HCT116 (cell line): ENCODE data around the gene GAK. TPM values are rescaled to one million over a fixed set of nuclear protein-coding genes. Genes with fewer than 3 reads are reported as not detected.

ENCODE experiments used
- ATAC-seq: fragments of 200-7000 bp; cut with Tn5 transposase; 2 replicates; pipeline ENCODE4 v1.9.1; 2020; ENCODE audit warnings: mild to moderate bottlenecking, moderate library complexity
- BruUV-seq: library from RNA; stranded (reverse); fragments of 400-500 nt; replicated peaks from 2 replicates; lab custom pipeline; 2021; lab: Mats Ljungman, UMichigan
- CTCF ChIA-PET: fragments of 300-600 bp; sonication (Branson Sonifier 250); formaldehyde crosslinking; loops from one replicate; lab custom pipeline; 2021; ENCODE audit warnings: antibody characterized with exemption; lab: Charles Lee
- POLR2A ChIA-PET: fragments of 300-600, 350-600 bp; sonication (Branson Sonifier 250); formaldehyde crosslinking; loops from one replicate; lab custom pipeline; 2021; ENCODE audit warnings: antibody characterized with exemption; lab: Charles Lee
- RAD21 ChIA-PET, 2 experiments: fragments of 300-600 bp; sonication (Branson Sonifier 250); formaldehyde crosslinking; loops; one replicate each; lab custom pipeline; 2023; ENCODE audit warnings: low total read pairs in 2 of 2; ENCODE audit not compliant: uncharacterized antibody in 2 of 2, unreplicated experiment in 2 of 2, low non-redundant PET in 1 of 2; lab: Charles Lee
- DNase-seq: peaks from one replicate; pipeline ENCODE4 v3.0.0-alpha.2; 2010; ENCODE audit warnings: low read depth, low spot score
- H2AFZ ChIP-seq: fragments of 200-600 bp; shearing (Covaris generic), sonication (generic); 2 replicates; pipeline ENCODE4 v1.6.1; 2017; ENCODE audit warnings: low read depth, mixed run types, mixed read lengths, antibody characterized with exemption, low read length; ENCODE audit not compliant: poor library complexity, severe bottlenecking
- H3K27ac ChIP-seq: 2 replicates; pipeline ENCODE4 v1.5.1; 2012; ENCODE audit warnings: low read depth, low read length
- H3K27me3 ChIP-seq: fragments of 200-600 bp; sonication (generic); 2 replicates; pipeline ENCODE4 v1.6.1; 2016; ENCODE audit warnings: mixed run types, low read length, mixed read lengths; ENCODE audit not compliant: insufficient read depth
- H3K36me3 ChIP-seq, 2 experiments: fragments of 200-500 bp in 1 of 2; fragments of 200-600 bp in 1 of 2; sonication (Bioruptor generic) in 1 of 2; sonication (generic) in 1 of 2; 2 replicates each; pipeline versions ENCODE4 v1.5.1 to v1.6.1; 2014 to 2016; ENCODE audit warnings: low read length in 2 of 2, inconsistent platforms in 1 of 2, mixed read lengths in 1 of 2, mixed run types in 1 of 2; ENCODE audit not compliant: insufficient read depth in 2 of 2, control insufficient read depth in 1 of 2
- H3K4me1 ChIP-seq, 2 experiments: fragments of 200-600 bp in 1 of 2; sonication (generic) in 1 of 2; 2 replicates each; pipeline versions ENCODE4 v1.5.1 to v1.6.1; 2012 to 2017; ENCODE audit warnings: low read length in 2 of 2, inconsistent platforms in 1 of 2, mild to moderate bottlenecking in 1 of 2, mixed read lengths in 1 of 2, mixed run types in 1 of 2, moderate library complexity in 1 of 2; ENCODE audit not compliant: insufficient read depth in 2 of 2, control insufficient read depth in 1 of 2
- H3K4me2 ChIP-seq: fragments of 200-600 bp; sonication (generic); 2 replicates; pipeline ENCODE4 v1.6.1; 2017; ENCODE audit warnings: mixed run types, low read length, mixed read lengths
- H3K4me3 ChIP-seq, 2 experiments: fragments of 200-600 bp in 1 of 2; sonication (generic) in 1 of 2; replicated peaks in 1 of 2; 2 replicates each; pipeline ENCODE4 v1.5.1; 2011 to 2016; ENCODE audit warnings: low read length in 2 of 2, control low read depth in 1 of 2, low read depth in 1 of 2, mild to moderate bottlenecking in 1 of 2, mixed read lengths in 1 of 2, mixed run types in 1 of 2
- H3K79me2 ChIP-seq: fragments of 200-600 bp; sonication (generic); 2 replicates; pipeline ENCODE4 v1.6.1; 2017; ENCODE audit warnings: mild to moderate bottlenecking, mixed run types, low read length, moderate library complexity, mixed read lengths; ENCODE audit not compliant: insufficient read depth
- H3K9ac ChIP-seq: fragments of 200-600 bp; sonication (generic); 2 replicates; pipeline ENCODE4 v1.6.1; 2016; ENCODE audit warnings: low read length, mixed read lengths
- H3K9me2 ChIP-seq: fragments of 200-600 bp; sonication (generic), shearing (Covaris generic); 2 replicates; pipeline ENCODE4 v1.6.1; 2017; ENCODE audit warnings: mixed run types, mild to moderate bottlenecking, moderate library complexity; ENCODE audit not compliant: insufficient read depth
- H3K9me3 ChIP-seq, 2 experiments: fragments of 200-500 bp in 1 of 2; fragments of 200-600 bp in 1 of 2; sonication (Bioruptor generic) in 1 of 2; sonication (generic) in 1 of 2; 2 replicates each; pipeline ENCODE4 v1.6.1; 2014 to 2017; ENCODE audit warnings: low read length in 2 of 2, mixed read lengths in 2 of 2, inconsistent platforms in 1 of 2, low read depth in 1 of 2, mild to moderate bottlenecking in 1 of 2, mixed run types in 1 of 2, moderate library complexity in 1 of 2; ENCODE audit not compliant: control insufficient read depth in 1 of 2, insufficient read depth in 1 of 2
- H4K20me1 ChIP-seq: fragments of 200-600 bp; sonication (generic), shearing (Covaris generic); 2 replicates; pipeline ENCODE4 v1.6.1; 2017; ENCODE audit warnings: mixed run types, mild to moderate bottlenecking, moderate library complexity; ENCODE audit not compliant: insufficient read depth
- EZH2 ChIP-seq: fragments of 200-600 bp; sonication (generic); IDR thresholded peaks from 2 replicates; pipeline ENCODE4 v1.6.1; 2017; ENCODE audit warnings: antibody characterized with exemption, mixed run types
- ZFX ChIP-seq: fragments of 450-650 bp; IDR thresholded peaks from 2 replicates; pipeline ENCODE4 v1.6.1; 2017
- ZNF274 ChIP-seq: fragments of 200-500 bp; sonication (Bioruptor generic); IDR thresholded peaks from 2 replicates; pipeline ENCODE4 v1.6.1; 2014; ENCODE audit warnings: mild to moderate bottlenecking, low read depth, low read length, inconsistent platforms
- intact Hi-C: fragments of 100-400 bp; cut with micrococcal nuclease; formaldehyde crosslinking; loops from 2 replicates; pipeline ENCODE4 v1.10.0; 2022
- total RNA-seq: library from RNA; stranded (reverse); gene quantifications from one replicate; pipeline ENCODE4 v1.2.1, GENCODE V29; 2021; ENCODE audit not compliant: unreplicated experiment

Gene GAK
- total RNA-seq, 1 experiment from 2014 or later, result 123 TPM

DNA sequence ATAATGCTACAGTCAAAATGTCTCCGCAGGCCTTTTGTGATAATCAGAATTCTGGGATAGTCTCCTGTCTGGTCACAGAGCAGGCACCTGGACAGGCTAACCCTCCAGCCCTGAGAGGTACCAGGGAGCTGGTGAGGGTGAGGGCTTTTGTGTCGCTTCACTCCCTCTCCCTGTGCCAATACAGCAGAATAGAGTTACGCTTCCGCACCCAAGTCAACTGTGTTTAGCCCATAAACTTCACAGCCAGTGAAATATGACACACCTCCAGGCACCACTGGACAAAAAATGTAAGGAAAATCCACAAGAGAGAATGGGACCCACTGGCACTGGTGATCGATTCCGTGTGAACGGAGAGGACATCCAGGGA is 1.3 kb downstream of the GAK start:
- intact Hi-C loops, result no loop called here
- no peaks in the 10 kb centered on the region for H3K9me3 ChIP-seq
- ATAC-seq (no peak), DNase-seq (no peak)
- peak overlapping the region; percentile 91 to 98 for H3K4me3 ChIP-seq
- no peaks in the 10 kb centered on the region for H3K9me2 ChIP-seq
- no peaks in the 10 kb centered on the region for H4K20me1 ChIP-seq
- peaks cover 6 to 14% of the 10 kb centered on the region in 2 experiments; a peak in 3 of 4 replicates for H3K4me1 ChIP-seq
- H3K27ac ChIP-seq, result peak overlapping the region; percentile 84; the same call in 1 of the 2 replicates
- H2AFZ ChIP-seq, result no peak overlapping the region
- peak overlapping the region; percentile 99 for H3K9ac ChIP-seq
- ChIA-PET POLR2A (no interaction called here), RAD21 (no interaction called here), CTCF (no interaction called here)
- H3K36me3 ChIP-seq, result no peaks in the 10 kb centered on the region
- TF ChIP-seq EZH2 (no peak), ZNF274 (no peak)
- H3K4me2 ChIP-seq, result peak overlapping the region; percentile 100
- BruUV-seq, result TSS peak; percentile 82
- H3K79me2 ChIP-seq, result peaks cover 63% of the 10 kb centered on the region
- no peaks in the 10 kb centered on the region for H3K27me3 ChIP-seq

DNA sequence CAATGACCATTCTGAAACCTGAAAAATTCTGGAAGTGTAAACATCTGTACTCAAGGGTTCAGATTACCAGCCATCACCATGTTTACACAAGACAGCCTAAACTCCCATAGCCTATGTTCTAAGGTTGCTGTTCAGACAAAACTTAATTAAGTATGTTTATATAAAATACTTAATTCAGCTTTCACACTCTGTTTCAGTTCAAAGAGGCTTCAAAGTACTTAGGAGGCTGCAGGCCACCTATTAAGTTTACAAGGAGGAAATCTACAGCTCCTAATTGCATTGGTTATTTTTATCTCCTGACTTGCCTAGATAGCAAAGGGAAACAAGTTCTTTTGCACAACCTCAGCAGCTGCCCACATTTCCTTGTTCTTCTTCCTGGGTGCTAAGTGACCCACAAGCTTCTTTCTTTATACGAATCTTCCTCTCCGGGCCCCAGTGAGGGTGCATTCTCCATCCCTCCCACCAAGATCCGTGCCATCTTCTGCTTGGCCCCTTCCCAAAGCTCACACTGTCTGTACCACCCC is 2.0 kb downstream of the GAK start:
- DNase-seq, result no peak
- no peaks in the 10 kb centered on the region for H4K20me1 ChIP-seq

More for the DNA sequence above, 2.0 kb downstream of the GAK start:
- ATAC-seq, result no peak
- no peak overlapping the region for H2AFZ ChIP-seq
- intact Hi-C loops, result no loop called here
- ChIA-PET POLR2A (no interaction called here), RAD21 (no interaction called here), CTCF (no interaction called here)
- no peak overlapping the region for H3K9ac ChIP-seq
- H3K4me2 ChIP-seq, result peak overlapping the region; percentile 100; the same call in 1 of the 2 replicates
- H3K9me2 ChIP-seq, result no peaks in the 10 kb centered on the region
- H3K27ac ChIP-seq, result no peak overlapping the region
- no peaks in the 10 kb centered on the region for H3K36me3 ChIP-seq
- no TSS peak for BruUV-seq
- peaks cover 70% of the 10 kb centered on the region for H3K79me2 ChIP-seq
- TF ChIP-seq ZFX, result no peak
- H3K27me3 ChIP-seq, result no peaks in the 10 kb centered on the region
- H3K4me3 ChIP-seq, result no peak overlapping the region
- H3K9me3 ChIP-seq, result no peaks in the 10 kb centered on the region
- H3K4me1 ChIP-seq, result peaks cover 6 to 14% of the 10 kb centered on the region in 2 experiments; a peak in 3 of 4 replicates
